Breast epithelium (tissue), 4 donors: ENCODE data around the gene FCER2. TPM values are rescaled to one million over a fixed set of nuclear protein-coding genes. Genes with fewer than 3 reads are reported as not detected.

Experiments
- DNase-seq, 2 donors: peaks; one replicate each; pipeline ENCODE4 v3.0.0-alpha.2; 2019; ENCODE audit warnings: low spot score in 2 of 2
- H3K27ac ChIP-seq, 2 donors: fragments of 200-600 bp; sonication (generic) in 1 of 2; one replicate each; pipeline ENCODE4 v1.5.1; 2016 to 2019; ENCODE audit warnings: mild to moderate bottlenecking in 1 of 2
- H3K27me3 ChIP-seq, 2 donors: fragments of 200-600 bp; sonication (generic) in 1 of 2; one replicate each; pipeline versions ENCODE4 v1.5.1 to v1.6.0; 2017 to 2019; ENCODE audit warnings: control low read depth in 1 of 2, mild to moderate bottlenecking in 1 of 2
- H3K36me3 ChIP-seq: fragments of 200-600 bp; one replicate; pipeline ENCODE4 v1.5.1; 2019
- H3K4me1 ChIP-seq, 2 donors: fragments of 200-600 bp; sonication (generic); one replicate each; pipeline ENCODE4 v1.5.1; 2016 to 2019; ENCODE audit warnings: control low read depth in 1 of 2
- H3K4me3 ChIP-seq, 3 donors: fragments of 200-600 bp; sonication (generic); 1 replicate in 2 of 3; 2 replicates in 1 of 3; pipeline ENCODE4 v1.5.1; 2016 to 2019; ENCODE audit warnings: mild to moderate bottlenecking in 3 of 3, moderate library complexity in 2 of 3
- H3K9me3 ChIP-seq, 2 donors: fragments of 200-600 bp; sonication (generic) in 1 of 2; one replicate each; pipeline ENCODE4 v1.5.1; 2016 to 2019; ENCODE audit warnings: control low read depth in 1 of 2
- POLR2A ChIP-seq: fragments of 450-650 bp; IDR thresholded peaks from one replicate; pipeline ENCODE4 v1.6.1; 2016; ENCODE audit warnings: antibody characterized with exemption, mild to moderate bottlenecking, moderate library complexity
- POLR2AphosphoS5 ChIP-seq, 3 donors: sonication (generic); formaldehyde crosslinking; IDR thresholded peaks; one replicate each; pipeline ENCODE4 v1.6.1; 2017; ENCODE audit warnings: antibody characterized with exemption in 3 of 3
- intact Hi-C: fragments of 100-400 bp; cut with DNase I; formaldehyde crosslinking; loops from one replicate; pipeline ENCODE4 v1.15.1; 2023; ENCODE audit warnings: low total_unique reads
- total RNA-seq, 3 donors: library from RNA; depleted of rRNA; stranded (reverse); fragments of >200 nt; gene quantifications; one replicate each; pipeline ENCODE4 v1.1.0, GENCODE V29; 2016
- TF ChIP-seq, protein P1 (sequence below), 3 donors: fragments of 450-650 bp; IDR thresholded peaks; one replicate each; pipeline ENCODE4 v1.5.1; 2016 to 2017; ENCODE audit warnings: antibody characterized with exemption in 3 of 3, mild to moderate bottlenecking in 3 of 3, moderate library complexity in 3 of 3

FCER2 gene
- total RNA-seq, 3 donors from 2014 or later, result 0.29 to 0.48 TPM; not detected in 1

- Histone ChIP-seq H3K4me1 (no peaks in the 10 kb centered on the region), H3K4me3 (no peak overlapping the region), H3K36me3 (no peaks in the 10 kb centered on the region), H3K27me3 (peaks cover 5 to 37% of the 10 kb centered on the region in 2 donors), H3K27ac (no peak overlapping the region), H3K9me3 (no peaks in the 10 kb centered on the region)
- intact Hi-C loops, result no loop called here
- TF ChIP-seq POLR2AphosphoS5 (IDR thresholded peaks at IDR 0.05) (no peak), POLR2A (no peak)
- TF ChIP-seq, protein P1, sequence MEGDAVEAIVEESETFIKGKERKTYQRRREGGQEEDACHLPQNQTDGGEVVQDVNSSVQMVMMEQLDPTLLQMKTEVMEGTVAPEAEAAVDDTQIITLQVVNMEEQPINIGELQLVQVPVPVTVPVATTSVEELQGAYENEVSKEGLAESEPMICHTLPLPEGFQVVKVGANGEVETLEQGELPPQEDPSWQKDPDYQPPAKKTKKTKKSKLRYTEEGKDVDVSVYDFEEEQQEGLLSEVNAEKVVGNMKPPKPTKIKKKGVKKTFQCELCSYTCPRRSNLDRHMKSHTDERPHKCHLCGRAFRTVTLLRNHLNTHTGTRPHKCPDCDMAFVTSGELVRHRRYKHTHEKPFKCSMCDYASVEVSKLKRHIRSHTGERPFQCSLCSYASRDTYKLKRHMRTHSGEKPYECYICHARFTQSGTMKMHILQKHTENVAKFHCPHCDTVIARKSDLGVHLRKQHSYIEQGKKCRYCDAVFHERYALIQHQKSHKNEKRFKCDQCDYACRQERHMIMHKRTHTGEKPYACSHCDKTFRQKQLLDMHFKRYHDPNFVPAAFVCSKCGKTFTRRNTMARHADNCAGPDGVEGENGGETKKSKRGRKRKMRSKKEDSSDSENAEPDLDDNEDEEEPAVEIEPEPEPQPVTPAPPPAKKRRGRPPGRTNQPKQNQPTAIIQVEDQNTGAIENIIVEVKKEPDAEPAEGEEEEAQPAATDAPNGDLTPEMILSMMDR (IDR thresholded peaks at IDR 0.05), result no peak
- no peak for DNase-seq
Measured at GRCh38 chr19:7725791-7726190, 23.9 kb upstream of the FCER2 start.

DNA sequence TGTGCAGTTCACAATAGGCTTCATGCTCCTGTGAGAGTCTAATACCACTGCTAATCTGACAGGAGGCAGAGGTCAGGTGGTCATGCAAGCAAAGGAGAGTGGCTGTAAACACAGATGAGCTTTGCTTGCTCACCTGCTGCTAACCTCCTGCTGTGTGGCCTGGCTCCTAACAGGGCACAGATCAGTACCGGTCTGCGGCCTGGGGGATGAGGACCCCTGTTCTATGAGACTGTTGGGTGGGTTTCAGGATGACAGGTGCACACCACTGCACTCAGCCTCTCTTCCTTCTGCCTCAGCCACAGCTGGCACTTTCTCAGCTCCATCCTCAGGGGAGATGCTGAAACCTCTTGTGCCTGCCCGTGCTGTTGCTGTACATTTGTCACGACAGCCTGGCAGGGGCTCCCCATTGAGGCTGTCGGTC, 20.3 kb upstream of the FCER2 start:
- no peaks in the 10 kb centered on the region for H3K36me3 ChIP-seq
- TF ChIP-seq, protein P1 (IDR thresholded peaks at IDR 0.05), result no peak
- no peak for TF ChIP-seq POLR2A
- no peak for TF ChIP-seq POLR2AphosphoS5 (IDR thresholded peaks at IDR 0.05)
- no peak overlapping the region for H3K4me3 ChIP-seq
- intact Hi-C loops, result no loop called here
- peaks cover 0 to 6% of the 10 kb centered on the region in 2 donors for H3K9me3 ChIP-seq
- no peak overlapping the region for H3K27ac ChIP-seq
- DNase-seq, result no peak
- H3K27me3 ChIP-seq, result peaks cover 0 to 2% of the 10 kb centered on the region in 2 donors
- H3K4me1 ChIP-seq, result no peaks in the 10 kb centered on the region

DNA sequence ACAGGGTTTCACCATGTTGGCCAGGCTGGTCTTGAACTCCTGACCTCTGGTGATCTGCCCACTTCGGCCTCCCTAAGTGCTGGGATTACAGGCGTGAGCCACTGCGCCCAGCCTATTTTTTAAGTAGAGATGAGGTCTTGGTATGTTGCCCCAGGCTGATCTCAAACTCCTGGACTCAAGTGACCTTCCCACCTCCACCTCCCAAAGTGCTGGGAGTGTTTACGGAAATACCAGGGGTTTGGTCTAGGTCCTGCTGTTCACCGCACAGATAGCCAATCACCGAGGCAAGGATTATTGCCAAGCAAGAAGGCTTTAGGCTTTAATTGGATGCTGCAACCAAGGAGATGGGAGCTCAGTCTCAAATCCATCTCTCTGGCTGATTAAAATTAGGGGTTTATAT, 18.4 kb upstream of the FCER2 start:
- Histone ChIP-seq H3K9me3 (peaks cover 6 to 7% of the 10 kb centered on the region in 2 donors), H3K4me3 (no peak overlapping the region), H3K4me1 (no peaks in the 10 kb centered on the region), H3K27me3 (no peaks in the 10 kb centered on the region), H3K36me3 (no peaks in the 10 kb centered on the region), H3K27ac (no peak overlapping the region)
- TF ChIP-seq, protein P1 (IDR thresholded peaks at IDR 0.05), result no peak
- no peak for TF ChIP-seq POLR2AphosphoS5 (IDR thresholded peaks at IDR 0.05)
- no peak for TF ChIP-seq POLR2A
- intact Hi-C loops, result no loop called here
- no peak for DNase-seq

DNA sequence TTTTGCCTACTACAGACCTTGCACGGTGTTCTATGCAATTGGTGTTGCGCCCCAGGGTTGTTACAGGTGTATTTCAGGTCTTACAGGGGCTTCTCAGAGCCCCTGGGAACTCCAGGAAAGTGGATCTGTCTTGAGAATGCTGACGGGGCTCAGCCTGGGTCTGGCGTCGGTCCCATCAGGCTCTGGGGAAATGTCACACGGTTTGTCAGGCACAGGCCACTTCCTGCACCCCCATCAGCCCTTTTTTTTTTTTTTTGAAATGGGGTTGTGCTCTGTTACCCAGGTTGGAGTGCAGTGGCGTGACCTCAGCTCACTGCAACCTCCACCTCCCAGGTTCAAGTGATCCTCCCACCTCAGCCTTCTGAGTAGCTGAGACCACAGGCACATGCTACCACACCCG, 16.7 kb upstream of the FCER2 start:
- H3K4me3 ChIP-seq, result no peak overlapping the region
- no peak for DNase-seq
- no peak for TF ChIP-seq POLR2AphosphoS5 (IDR thresholded peaks at IDR 0.05)
- TF ChIP-seq, protein P1 (IDR thresholded peaks at IDR 0.05), result no peak
- no peak for TF ChIP-seq POLR2A
- H3K36me3 ChIP-seq, result no peaks in the 10 kb centered on the region
- H3K9me3 ChIP-seq, result peaks cover 6 to 7% of the 10 kb centered on the region in 2 donors
- no peak overlapping the region for H3K27ac ChIP-seq
- intact Hi-C loops, result no loop called here
- H3K27me3 ChIP-seq, result no peaks in the 10 kb centered on the region
- no peaks in the 10 kb centered on the region for H3K4me1 ChIP-seq

DNA sequence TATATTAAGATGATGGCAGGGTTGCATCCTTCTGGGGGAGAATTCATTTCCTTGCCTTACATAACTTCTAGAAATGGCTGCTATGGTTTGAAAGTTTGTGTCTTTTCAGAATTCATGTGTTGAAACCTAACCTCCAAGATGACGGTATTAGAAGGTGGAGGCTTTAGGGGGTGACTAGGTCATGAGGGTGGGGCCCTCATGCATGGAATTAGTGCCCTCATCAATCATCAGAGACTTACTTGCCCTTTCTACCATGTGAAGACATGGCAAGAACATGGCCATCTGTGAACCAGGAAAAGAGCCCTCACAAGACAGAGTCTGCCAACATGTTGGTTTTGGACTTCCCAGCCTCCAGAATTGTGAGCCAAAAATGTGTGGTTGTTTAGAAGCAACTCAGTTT, 14.8 kb upstream of the FCER2 start:
- intact Hi-C loops, result no loop called here
- TF ChIP-seq, protein P1 (IDR thresholded peaks at IDR 0.05), result no peak
- TF ChIP-seq POLR2AphosphoS5 (IDR thresholded peaks at IDR 0.05) (no peak), POLR2A (no peak)
- no peaks in the 10 kb centered on the region for H3K4me1 ChIP-seq
- no peaks in the 10 kb centered on the region for H3K36me3 ChIP-seq
- H3K4me3 ChIP-seq, result no peak overlapping the region
- H3K27me3 ChIP-seq, result no peaks in the 10 kb centered on the region
- no peak overlapping the region for H3K27ac ChIP-seq
- no peak for DNase-seq
- H3K9me3 ChIP-seq, result peaks cover 6 to 7% of the 10 kb centered on the region in 2 donors
